Measurements from ENCODE around the gene PCTP.

Gene PCTP

GRCh38 chr17:55743103-55743679 is 7.7 kb upstream of the PCTP start:
- Histone ChIP-seq H3K4me3 (no peak overlapping the region), H3K27ac (no peak overlapping the region)
- TF ChIP-seq CTCF (IDR thresholded peaks at IDR 0.05) = no peak
- DNase-seq (ENCODE audit: low spot score) = no peak

- no peak for TF ChIP-seq CTCF (IDR thresholded peaks at IDR 0.05)
- Histone ChIP-seq H3K4me3 (no peak overlapping the region), H3K27ac (no peak overlapping the region)
- DNase-seq (ENCODE audit: low spot score) = no peak
Measured at GRCh38 chr17:55745258-55745657, 5.6 kb upstream of the PCTP start.

- Histone ChIP-seq H3K4me3 (no peak overlapping the region), H3K27ac (no peak overlapping the region)
- no peak for DNase-seq (ENCODE audit: low spot score)
- no peak for TF ChIP-seq CTCF (IDR thresholded peaks at IDR 0.05)
Measured at GRCh38 chr17:55746466-55746865, 4.4 kb upstream of the PCTP start.

GRCh38 chr17:55747209-55747608 is 3.6 kb upstream of the PCTP start:
- Histone ChIP-seq H3K4me3 (no peak overlapping the region), H3K27ac (no peak overlapping the region)
- TF ChIP-seq CTCF (IDR thresholded peaks at IDR 0.05) = no peak
- DNase-seq (ENCODE audit: low spot score) = no peak

GRCh38 chr17:55748841-55749240 is 2.0 kb upstream of the PCTP start:
- TF ChIP-seq CTCF (IDR thresholded peaks at IDR 0.05) = no peak
- Histone ChIP-seq H3K27ac (no peak overlapping the region), H3K4me3 (no peak overlapping the region)
- DNase-seq (ENCODE audit: low spot score) = no peak

GRCh38 chr17:55749985-55750384 is 866 bp upstream of the PCTP start:
- no peak for TF ChIP-seq CTCF (IDR thresholded peaks at IDR 0.05)
- peak overlapping the region in 1 of 2 donors; percentile 87 for H3K27ac ChIP-seq
- DNase-seq (ENCODE audit: low spot score) = no peak
- no peak overlapping the region for H3K4me3 ChIP-seq

GRCh38 chr17:55751720-55752250 is 934 bp downstream of the PCTP start:
- TF ChIP-seq CTCF (IDR thresholded peaks at IDR 0.05) = no peak
- peak overlapping the region; percentile 81 for H3K4me3 ChIP-seq
- DNase-seq (ENCODE audit: low spot score) = no peak
- H3K27ac ChIP-seq = peak overlapping the region in 1 of 2 donors; percentile 87
